Lower leg skin (tissue), 3 donors: ENCODE data around the gene RNASEH2B.

Experiments
- CTCF ChIP-seq, 3 donors: fragments of 450-650 bp; IDR thresholded peaks; one replicate each; pipeline ENCODE4 v1.5.1; 2016; ENCODE audit warnings: antibody characterized with exemption in 3 of 3, mild to moderate bottlenecking in 3 of 3, moderate library complexity in 2 of 3
- POLR2A ChIP-seq, 2 donors: fragments of 450-650 bp; IDR thresholded peaks; one replicate each; pipeline ENCODE4 v1.6.1; 2016 to 2017; ENCODE audit warnings: antibody characterized with exemption in 2 of 2, mild to moderate bottlenecking in 1 of 2, moderate library complexity in 1 of 2

GRCh38 chr13:50888362-50888761 is 21.2 kb upstream of the RNASEH2B start:
- TF ChIP-seq POLR2A (IDR thresholded peaks at IDR 0.05) (no peak), CTCF (IDR thresholded peaks at IDR 0.05) (no peak)
